Adipocyte (in vitro differentiated cells): Measurements from ENCODE around the gene LRRC15.

Experiments
- DNase-seq: peaks from one replicate; pipeline ENCODE4 v3.0.0-alpha.2; 2015; ENCODE audit warnings: low read depth
- H3K27me3 ChIP-seq: replicated peaks from 2 replicates; pipeline ENCODE4 v1.7.0; 2013; ENCODE audit warnings: mild to moderate bottlenecking, low read length, moderate library complexity; ENCODE audit not compliant: control insufficient read depth, insufficient read depth
- H3K36me3 ChIP-seq: 2 replicates; pipeline ENCODE4 v1.7.0; 2013; ENCODE audit warnings: low read length, mild to moderate bottlenecking, moderate library complexity; ENCODE audit not compliant: control insufficient read depth, insufficient read depth, severe bottlenecking
- H3K4me1 ChIP-seq: 2 replicates; pipeline ENCODE4 v1.7.0; 2013; ENCODE audit warnings: mild to moderate bottlenecking, low read length, moderate library complexity; ENCODE audit not compliant: control insufficient read depth, insufficient read depth
- H3K4me3 ChIP-seq: 2 replicates; pipeline ENCODE4 v1.7.0; 2013; ENCODE audit warnings: mild to moderate bottlenecking, low read length, moderate library complexity
- H3K9ac ChIP-seq: 2 replicates; pipeline ENCODE4 v1.7.0; 2013; ENCODE audit warnings: mild to moderate bottlenecking, low read length, moderate library complexity
- H3K9me3 ChIP-seq: 2 replicates; pipeline ENCODE4 v1.7.0; 2013; ENCODE audit warnings: mild to moderate bottlenecking, low read length, moderate library complexity; ENCODE audit not compliant: control insufficient read depth

The LRRC15 gene

DNA sequence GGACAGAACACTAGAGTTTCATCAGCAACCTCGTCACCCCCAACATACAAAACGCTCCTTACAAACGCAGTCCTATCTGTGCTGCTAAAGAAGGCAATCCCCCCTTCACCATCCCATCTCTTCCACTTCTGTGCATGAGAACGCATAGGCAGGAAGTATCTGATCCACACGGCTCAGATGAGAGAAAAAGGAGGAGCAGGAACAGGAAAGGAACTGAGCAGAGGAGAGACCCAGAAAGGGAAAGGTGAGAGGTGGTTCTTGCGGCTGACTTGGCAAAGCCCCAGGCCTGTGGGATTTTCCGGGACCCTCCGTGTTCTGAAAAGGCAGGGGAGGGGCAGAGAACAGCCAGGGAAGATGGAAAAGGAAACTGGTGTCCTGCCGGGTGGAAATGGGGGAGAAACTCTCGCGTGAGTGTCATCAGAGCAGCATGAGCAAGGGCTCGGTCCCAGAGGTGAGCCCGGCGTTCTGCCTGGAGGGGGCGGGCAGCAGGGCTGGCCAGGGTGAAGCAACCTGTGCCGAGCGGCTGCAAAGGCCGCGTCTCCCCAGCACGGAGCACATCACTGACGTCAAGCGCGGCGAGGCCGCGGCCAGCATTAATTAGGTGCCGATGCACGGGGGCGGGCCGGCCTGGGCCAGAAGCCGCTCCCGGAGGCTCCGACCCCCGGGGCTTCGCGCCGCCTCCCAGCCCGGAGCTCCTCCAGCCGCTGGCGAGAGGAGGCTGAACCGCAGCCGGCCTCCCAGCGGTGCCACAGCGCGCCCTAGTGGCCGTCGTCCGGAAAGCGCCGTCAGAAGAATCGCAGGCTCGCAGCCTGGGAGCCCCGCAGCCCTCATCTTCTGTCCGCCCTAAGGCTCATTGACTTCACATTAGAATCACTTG is 54.2 kb downstream of the LRRC15 start:
- H3K27me3 ChIP-seq = peaks cover 26% of the 10 kb centered on the region

DNA sequence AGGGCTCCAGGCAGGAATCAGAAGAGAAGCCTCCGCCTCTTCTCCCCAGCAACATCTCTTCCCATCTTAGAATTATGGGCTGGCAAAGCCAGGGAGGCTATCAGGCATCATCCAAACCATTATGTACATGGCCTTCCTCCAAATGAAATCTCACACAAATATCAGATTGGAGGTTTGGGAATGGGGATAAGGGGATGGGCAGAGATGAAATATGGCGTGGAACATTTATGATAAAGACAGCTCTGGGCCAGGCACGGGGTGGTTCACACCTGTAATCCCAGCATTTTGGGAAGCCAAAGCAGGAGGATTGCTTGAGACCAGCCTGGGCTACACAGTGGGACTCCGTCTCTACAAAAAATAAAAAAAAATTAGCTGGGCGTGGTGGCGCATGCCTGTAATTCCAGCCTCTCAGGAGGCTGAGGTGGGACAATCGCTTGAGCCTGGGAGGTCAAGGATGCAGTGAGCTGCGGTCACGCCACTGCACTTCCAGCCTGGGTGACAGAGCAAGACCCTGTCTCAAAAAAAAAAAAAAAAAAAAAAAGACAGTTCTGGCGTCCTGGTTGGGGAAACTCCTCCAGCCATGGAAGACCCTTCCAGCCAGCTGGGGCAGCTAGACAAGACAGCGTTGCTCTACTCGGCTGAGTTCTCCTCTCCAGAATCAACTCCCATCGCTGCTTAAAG is 55.0 kb downstream of the LRRC15 start:
- DNase-seq = no peak
- Histone ChIP-seq H3K36me3 (no peaks in the 10 kb centered on the region), H3K4me3 (peak overlapping the region; percentile 68), H3K9me3 (peaks cover 16% of the 10 kb centered on the region), H3K4me1 (peaks cover 33% of the 10 kb centered on the region), H3K27me3 (peaks cover 25% of the 10 kb centered on the region), H3K9ac (peak overlapping the region; percentile 50)

More for the DNA sequence above, 54.2 kb downstream of the LRRC15 start:
- H3K4me1 ChIP-seq = peaks cover 33% of the 10 kb centered on the region
- H3K9ac ChIP-seq = peak overlapping the region; percentile 50
- DNase-seq = peak; percentile 92
- peak overlapping the region; percentile 68 for H3K4me3 ChIP-seq
- no peaks in the 10 kb centered on the region for H3K36me3 ChIP-seq
- H3K9me3 ChIP-seq = peaks cover 22% of the 10 kb centered on the region

DNA sequence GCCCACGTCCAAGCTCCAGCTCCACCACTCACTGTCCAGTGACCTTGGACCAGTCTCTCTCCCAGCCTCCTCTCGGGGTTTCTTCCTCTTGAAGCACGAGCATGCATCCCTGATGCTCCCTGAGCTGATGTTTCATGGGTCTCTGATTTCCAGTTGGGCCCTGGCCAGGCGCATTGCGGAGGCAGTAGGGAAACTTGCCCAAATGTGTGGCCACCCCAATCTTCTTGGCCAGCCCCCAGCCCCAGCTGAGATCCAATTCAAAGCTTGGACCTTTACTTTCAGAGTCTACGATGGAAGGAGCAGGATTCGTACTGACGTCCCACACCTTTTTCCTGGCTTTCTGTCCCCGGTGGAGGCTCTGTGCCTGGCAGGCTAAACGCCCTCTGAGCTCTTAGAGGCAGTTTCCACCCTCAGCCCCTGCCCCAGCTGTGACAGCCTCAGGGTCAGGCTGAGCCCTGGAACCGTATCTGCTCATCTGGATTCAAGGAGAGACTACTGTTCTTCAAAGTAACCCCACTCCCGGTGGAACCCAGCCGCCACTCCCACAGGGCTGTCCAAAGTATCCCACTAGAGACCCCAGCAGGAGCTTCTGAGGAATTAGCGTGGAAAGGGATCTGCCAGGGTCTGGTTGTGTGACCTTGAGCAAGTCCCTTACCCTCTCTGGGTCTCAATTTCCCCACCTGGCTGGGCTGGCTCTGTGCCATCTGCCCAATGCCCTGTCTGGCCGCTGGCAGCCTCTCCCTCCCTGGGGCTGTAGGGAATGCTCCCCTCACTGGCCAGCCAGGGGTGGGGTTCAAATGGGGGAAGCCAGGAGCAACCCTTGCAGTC is 55.8 kb downstream of the LRRC15 start:
- DNase-seq = peak; percentile 12
- Histone ChIP-seq H3K4me1 (peaks cover 33% of the 10 kb centered on the region), H3K9me3 (peaks cover 9% of the 10 kb centered on the region), H3K9ac (no peak overlapping the region), H3K27me3 (peaks cover 21% of the 10 kb centered on the region), H3K36me3 (no peaks in the 10 kb centered on the region), H3K4me3 (no peak overlapping the region)

DNA sequence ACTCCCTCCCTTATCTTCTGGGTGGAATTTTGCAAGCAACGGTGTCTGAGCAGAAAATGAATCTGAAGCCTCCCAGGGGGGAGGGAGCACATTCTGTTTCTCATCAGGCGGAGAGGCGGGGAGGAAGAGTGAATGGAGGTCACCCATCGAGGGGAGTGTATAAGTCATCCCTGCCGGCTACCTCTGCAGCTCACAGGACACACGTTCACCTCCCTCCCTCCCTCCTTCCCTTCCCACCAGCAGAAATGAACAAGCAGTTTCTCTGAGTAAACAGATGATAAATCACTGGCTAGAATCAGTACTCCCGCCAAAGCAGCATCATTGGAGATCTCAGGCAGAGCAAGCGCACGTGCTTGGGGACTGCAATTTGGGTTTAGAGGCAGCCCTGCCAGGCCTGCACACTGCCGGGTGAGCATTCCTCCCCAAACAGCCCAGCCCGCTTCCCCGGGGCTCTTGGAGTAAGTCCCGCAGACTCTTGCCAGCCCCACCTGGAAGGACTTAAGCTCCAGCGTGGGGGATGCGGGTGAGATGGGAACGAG is 56.7 kb downstream of the LRRC15 start:
- DNase-seq = peak; percentile 45
- Histone ChIP-seq H3K9me3 (no peaks in the 10 kb centered on the region), H3K4me1 (peaks cover 33% of the 10 kb centered on the region), H3K27me3 (peaks cover 13% of the 10 kb centered on the region), H3K9ac (no peak overlapping the region), H3K36me3 (no peaks in the 10 kb centered on the region), H3K4me3 (no peak overlapping the region)

DNA sequence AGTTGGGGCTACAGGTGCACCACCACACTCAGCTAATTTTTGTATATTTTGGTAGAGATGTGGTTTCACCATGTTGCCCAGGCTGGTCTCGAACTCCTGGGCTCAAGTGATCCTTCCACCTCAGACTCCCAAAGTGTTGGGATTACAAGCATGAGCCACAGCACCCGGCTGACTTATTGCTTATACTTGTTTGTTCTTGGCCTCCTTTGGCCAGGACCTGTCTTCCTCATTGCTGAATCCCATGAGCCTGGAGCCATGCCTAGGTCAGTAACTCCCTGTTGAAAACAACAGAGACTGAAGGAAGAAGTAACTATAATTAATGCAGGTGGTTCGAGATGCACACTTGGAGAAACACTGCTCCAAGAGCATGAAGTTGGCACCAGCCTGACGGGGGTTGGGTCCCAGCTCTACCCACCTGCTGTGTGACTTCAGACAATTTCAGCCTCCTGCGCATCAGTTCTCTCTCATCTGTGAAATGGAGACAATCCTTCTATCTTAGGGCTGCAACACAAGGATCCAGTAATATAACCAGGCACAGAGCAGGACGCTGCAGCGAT is 57.3 kb downstream of the LRRC15 start:
- no peak for DNase-seq
- Histone ChIP-seq H3K36me3 (no peaks in the 10 kb centered on the region), H3K4me3 (no peak overlapping the region), H3K9ac (no peak overlapping the region), H3K4me1 (peaks cover 33% of the 10 kb centered on the region), H3K9me3 (no peaks in the 10 kb centered on the region), H3K27me3 (peaks cover 13% of the 10 kb centered on the region)

DNA sequence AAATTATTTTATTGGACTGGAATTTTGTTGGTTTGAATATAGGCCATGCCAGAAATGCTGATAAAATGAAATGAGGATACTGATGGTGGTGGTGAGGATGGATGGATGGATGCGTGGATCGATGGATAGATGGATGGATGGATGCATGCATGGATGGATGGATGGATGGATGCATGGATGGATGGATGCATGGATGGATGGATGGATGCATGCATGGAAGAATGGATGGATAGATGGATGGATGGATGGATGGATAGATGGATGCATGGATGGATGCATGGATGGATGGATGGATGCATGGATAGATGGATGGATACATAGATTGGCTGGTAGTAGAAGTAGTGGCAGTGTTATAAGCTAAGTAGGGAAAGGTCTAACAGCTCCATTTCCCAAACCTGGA is 58.5 kb downstream of the LRRC15 start:
- Histone ChIP-seq H3K27me3 (peaks cover 21% of the 10 kb centered on the region), H3K36me3 (no peaks in the 10 kb centered on the region), H3K9ac (no peak overlapping the region), H3K4me1 (peaks cover 33% of the 10 kb centered on the region), H3K4me3 (no peak overlapping the region), H3K9me3 (no peaks in the 10 kb centered on the region)
- no peak for DNase-seq

DNA sequence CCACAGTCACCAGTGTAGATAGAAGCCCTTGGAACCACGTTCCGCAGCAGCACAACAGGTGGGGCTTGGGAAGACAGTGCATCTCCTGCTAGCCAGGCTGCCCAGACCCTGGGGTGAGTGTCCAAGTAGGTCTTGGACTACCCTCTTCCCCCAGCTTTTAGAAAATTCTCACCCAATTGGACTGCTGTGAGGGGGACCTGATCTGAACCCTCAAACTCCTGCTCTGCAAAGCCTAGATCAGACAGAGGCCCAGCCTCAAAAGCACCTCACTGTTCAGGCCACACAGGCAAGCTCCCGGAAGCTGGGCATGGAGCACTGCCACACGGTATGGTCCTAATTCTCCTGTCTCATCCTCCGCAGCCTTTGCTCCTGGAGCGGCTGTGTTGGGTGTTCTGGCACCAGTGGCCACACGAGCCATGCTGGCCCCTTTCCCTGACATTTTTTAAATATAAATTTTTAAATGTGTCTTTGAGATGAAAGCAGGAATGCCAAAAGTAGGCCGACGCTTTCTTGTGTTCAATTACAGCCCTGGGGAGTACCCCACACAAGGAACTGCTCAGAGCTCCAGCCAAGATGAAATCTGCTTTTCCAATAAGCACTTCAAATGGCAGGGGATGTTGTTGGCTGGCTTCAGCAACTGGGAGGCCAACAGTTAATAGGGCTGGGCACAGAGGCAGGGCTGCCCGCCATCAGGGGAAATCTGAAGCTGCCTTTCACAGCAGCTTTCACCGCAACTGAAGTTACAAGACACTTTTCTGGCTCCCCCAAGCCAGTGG is 59.3 kb downstream of the LRRC15 start:
- H3K9me3 ChIP-seq = no peaks in the 10 kb centered on the region
- no peak for DNase-seq
- H3K36me3 ChIP-seq = no peaks in the 10 kb centered on the region
- H3K9ac ChIP-seq = no peak overlapping the region
- peaks cover 31% of the 10 kb centered on the region for H3K4me1 ChIP-seq
- H3K4me3 ChIP-seq = no peak overlapping the region
- H3K27me3 ChIP-seq = peaks cover 28% of the 10 kb centered on the region

DNA sequence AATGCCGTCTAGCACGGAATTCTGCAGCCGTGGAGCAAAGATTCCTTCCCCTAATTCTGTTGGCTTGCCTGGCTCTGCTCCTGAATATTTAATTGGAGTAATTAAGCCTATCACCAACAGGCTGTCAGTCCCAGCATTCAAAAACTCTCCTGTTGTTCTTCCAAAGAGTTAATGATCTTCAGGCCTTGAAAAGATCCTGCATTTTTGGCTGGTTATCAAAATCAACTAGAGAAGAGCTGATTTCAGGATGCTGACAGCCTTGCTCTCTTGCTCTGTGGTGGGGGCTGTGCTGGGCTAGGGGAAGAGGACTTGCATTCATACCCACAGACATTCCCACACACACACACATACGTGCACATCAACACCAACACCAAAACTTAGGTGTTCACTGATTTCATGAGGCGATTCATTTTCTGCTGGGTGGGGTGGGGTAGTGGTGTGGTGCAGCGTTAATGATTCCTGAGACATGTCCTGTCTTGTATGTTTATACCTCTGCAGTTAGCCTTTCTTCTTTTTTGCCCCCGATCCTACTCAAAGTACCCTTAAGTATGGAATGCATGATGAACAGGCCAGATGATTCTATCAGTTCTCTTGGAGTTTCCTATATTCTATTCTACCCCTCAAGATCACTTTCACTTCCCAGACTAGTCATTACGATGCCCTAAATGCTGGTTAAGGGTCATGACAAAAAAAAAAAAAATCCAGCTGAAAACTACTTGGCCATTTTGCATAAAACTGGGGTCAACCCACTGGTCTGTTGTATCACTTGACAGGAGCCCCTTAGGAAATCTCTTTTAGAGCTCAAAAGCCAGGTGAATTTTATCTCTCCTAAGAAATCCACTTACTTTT is 60.7 kb downstream of the LRRC15 start:
- H3K36me3 ChIP-seq = no peaks in the 10 kb centered on the region
- no peak for DNase-seq
- H3K4me3 ChIP-seq = no peak overlapping the region
- H3K4me1 ChIP-seq = peaks cover 17% of the 10 kb centered on the region
- H3K9ac ChIP-seq = no peak overlapping the region
- peaks cover 40% of the 10 kb centered on the region for H3K27me3 ChIP-seq
- H3K9me3 ChIP-seq = no peaks in the 10 kb centered on the region

DNA sequence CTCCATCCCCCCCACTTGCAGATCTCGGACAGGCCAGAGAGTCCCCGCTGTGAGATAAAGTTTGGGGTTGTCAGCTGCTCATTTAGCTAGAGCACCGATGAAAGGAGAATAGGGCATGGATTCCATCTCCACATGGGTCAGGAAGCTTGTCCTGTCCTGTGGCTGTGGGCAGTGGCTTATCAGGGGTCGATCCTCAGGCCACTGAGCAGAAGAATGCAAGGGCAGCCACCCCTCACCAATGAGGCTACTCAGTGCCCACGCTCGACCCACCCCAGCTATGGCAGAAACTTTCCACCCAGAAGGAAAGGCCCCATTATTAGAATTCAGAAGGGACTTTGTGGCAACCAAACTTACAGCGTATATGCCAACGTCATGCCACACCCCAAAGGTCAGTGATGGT is 61.7 kb downstream of the LRRC15 start:
- Histone ChIP-seq H3K27me3 (peaks cover 49% of the 10 kb centered on the region), H3K9me3 (no peaks in the 10 kb centered on the region), H3K4me3 (no peak overlapping the region), H3K4me1 (peaks cover 8% of the 10 kb centered on the region), H3K9ac (no peak overlapping the region), H3K36me3 (no peaks in the 10 kb centered on the region)
- no peak for DNase-seq
